Endothelial cell of umbilical vein (primary cell): Measurements from ENCODE around the gene ADGRG7. TPM values are rescaled to one million over a fixed set of nuclear protein-coding genes. Genes with fewer than 3 reads are reported as not detected.

Experiments used
- BruUV-seq: library from RNA; stranded (reverse); fragments of 400-500 nt; replicated peaks from 2 replicates; lab custom pipeline; 2021; lab: Mats Ljungman, UMichigan
- CTCF ChIA-PET: fragments of 300-600, 350-600 bp; sonication (Branson Sonifier 250); formaldehyde crosslinking; loops from one replicate; lab custom pipeline; 2021; ENCODE audit warnings: antibody characterized with exemption, inconsistent platforms; lab: Charles Lee
- POLR2A ChIA-PET: fragments of 300-600, 350-600 bp; sonication (Branson Sonifier 250); formaldehyde crosslinking; loops from one replicate; lab custom pipeline; 2021; ENCODE audit warnings: antibody characterized with exemption, inconsistent platforms; lab: Charles Lee
- DNase-seq: peaks from one replicate; pipeline ENCODE4 v3.0.0-alpha.2; 2011; ENCODE audit warnings: low read depth, low spot score
- FAIRE-seq: peaks from 2 replicates; lab custom pipeline; 2011; peaks lifted over from hg19 to GRCh38; lab: Jason Lieb, UNC
- H2AFZ ChIP-seq: 2 replicates; pipeline ENCODE4 v1.6.0; 2012; ENCODE audit warnings: low read depth, low read length, control low read depth, inconsistent platforms
- H3K27ac ChIP-seq: 2 replicates; pipeline ENCODE4 v1.5.1; 2011; ENCODE audit warnings: low read depth, mild to moderate bottlenecking, control low read depth, low read length, moderate library complexity; ENCODE audit not compliant: insufficient read depth
- H3K27me3 ChIP-seq, 2 experiments: 2 replicates each; pipeline versions ENCODE4 v1.6.0 to v1.6.1; 2011; ENCODE audit warnings: low read length in 2 of 2, mixed read lengths in 1 of 2; ENCODE audit not compliant: control insufficient read depth in 2 of 2, insufficient read depth in 2 of 2
- H3K36me3 ChIP-seq, 2 experiments: 2 replicates in 1 of 2; 3 replicates in 1 of 2; pipeline ENCODE4 v1.5.1; 2011; ENCODE audit warnings: low read length in 2 of 2, mild to moderate bottlenecking in 1 of 2, moderate library complexity in 1 of 2; ENCODE audit not compliant: control insufficient read depth in 2 of 2, insufficient read depth in 2 of 2; ENCODE audit errors: extremely low read depth in 1 of 2
- H3K4me1 ChIP-seq: 3 replicates; pipeline ENCODE4 v1.5.1; 2011; ENCODE audit warnings: mild to moderate bottlenecking, low read length; ENCODE audit not compliant: control insufficient read depth, insufficient read depth; ENCODE audit errors: extremely low read depth
- H3K4me2 ChIP-seq: 2 replicates; pipeline ENCODE4 v1.6.1; 2011; ENCODE audit warnings: low read length, control low read depth, mixed read lengths; ENCODE audit not compliant: insufficient read depth
- H3K4me3 ChIP-seq, 3 experiments: fragments of 200-600 bp in 1 of 3; sonication (generic), shearing (Covaris generic) in 1 of 3; replicated peaks in 1 of 3; 2 replicates each; pipeline ENCODE4 v1.5.1; 2011 to 2016; ENCODE audit warnings: control low read depth in 3 of 3, low read length in 3 of 3, mild to moderate bottlenecking in 2 of 3, inconsistent platforms in 1 of 3, low read depth in 1 of 3, moderate library complexity in 1 of 3; ENCODE audit not compliant: insufficient read depth in 1 of 3
- H3K79me2 ChIP-seq: 2 replicates; pipeline ENCODE4 v1.6.0; 2012; ENCODE audit warnings: low read length, inconsistent platforms; ENCODE audit not compliant: control insufficient read depth, insufficient read depth
- H3K9ac ChIP-seq: replicated peaks from 2 replicates; pipeline ENCODE3; 2011; ENCODE audit warnings: low read length, control low read depth; ENCODE audit not compliant: insufficient read depth; ENCODE audit errors: extremely low read depth
- H3K9me1 ChIP-seq: replicated peaks from 3 replicates; pipeline ENCODE4 v1.6.0; 2011; ENCODE audit warnings: mild to moderate bottlenecking, low read length; ENCODE audit not compliant: control insufficient read depth, insufficient read depth; ENCODE audit errors: extremely low read depth
- H3K9me3 ChIP-seq: replicated peaks from 2 replicates; pipeline ENCODE4 v1.5.1; 2012; ENCODE audit warnings: low read length, inconsistent platforms; ENCODE audit not compliant: control insufficient read depth, insufficient read depth
- H4K20me1 ChIP-seq: replicated peaks from 2 replicates; pipeline ENCODE3; 2011; ENCODE audit warnings: mild to moderate bottlenecking, low read length; ENCODE audit not compliant: control insufficient read depth, insufficient read depth; ENCODE audit errors: extremely low read depth
- EZH2 ChIP-seq: IDR thresholded peaks from 2 replicates; pipeline ENCODE4 v1.6.1; 2012; ENCODE audit warnings: borderline replicate concordance, low read depth, mild to moderate bottlenecking, moderate library complexity, low read length, inconsistent platforms; ENCODE audit not compliant: severe bottlenecking
- FOS ChIP-seq: IDR thresholded peaks from 2 replicates; pipeline ENCODE4 v1.6.1; 2011; ENCODE audit warnings: mild to moderate bottlenecking, low read length, moderate library complexity, borderline replicate concordance; ENCODE audit not compliant: insufficient read depth
- GATA2 ChIP-seq: IDR thresholded peaks from 2 replicates; pipeline ENCODE4 v1.7.0; 2011; ENCODE audit warnings: low read depth, mild to moderate bottlenecking, moderate library complexity, mixed read lengths, low read length; ENCODE audit not compliant: insufficient read length, insufficient read depth
- JUN ChIP-seq: IDR thresholded peaks from 2 replicates; pipeline ENCODE4 v1.6.1; 2011; ENCODE audit warnings: borderline replicate concordance, low read depth; ENCODE audit not compliant: insufficient read length, insufficient read depth
- MYC ChIP-seq: IDR thresholded peaks from one replicate; pipeline ENCODE4 v1.6.1; 2011; ENCODE audit warnings: mild to moderate bottlenecking, low read depth, low read length
- POLR2A ChIP-seq: IDR thresholded peaks from 2 replicates; pipeline ENCODE4 v1.6.1; 2012; ENCODE audit warnings: low read depth, mild to moderate bottlenecking, control low read depth, low read length
- POLR2AphosphoS5 ChIP-seq: IDR thresholded peaks from 2 replicates; pipeline ENCODE4 v1.6.1; 2012; ENCODE audit warnings: low read depth, mild to moderate bottlenecking, control low read depth, low read length, moderate library complexity; ENCODE audit not compliant: insufficient read depth
- dilution Hi-C: fragments of 300-500 bp; cut with MboI; formaldehyde crosslinking; loops from one replicate; pipeline ENCODE4 v1.15.0; 2019; ENCODE audit warnings: low sequenced_read_pairs; ENCODE audit not compliant: extremely low pct_ligation_motif_present
- intact Hi-C: fragments of 100-400 bp; cut with micrococcal nuclease; formaldehyde crosslinking; loops from one replicate; pipeline ENCODE4 v1.10.0; 2022
- polyA plus RNA-seq, 4 experiments: library from polyadenylated mRNA; depleted of rRNA in 3 of 4; stranded (reverse) in 3 of 4; unstranded in 1 of 4; fragments of >200 nt; gene quantifications; 2 replicates each; pipeline versions ENCODE4 v1.2.1 to v1.2.3, GENCODE V29; 2011 to 2012; ENCODE audit warnings: missing spikeins in 1 of 4
- total RNA-seq: library from RNA; stranded (reverse); gene quantifications from 2 replicates; pipeline ENCODE4 v1.2.3, GENCODE V29; 2021
- TF ChIP-seq, protein P1 (sequence below), 2 donors: IDR thresholded peaks; 1 replicate in 1 of 2; 2 replicates in 1 of 2; pipeline ENCODE4 v1.5.1; 2011; ENCODE audit warnings: low read length in 2 of 2, mild to moderate bottlenecking in 2 of 2, moderate library complexity in 2 of 2, control low read depth in 1 of 2, inconsistent platforms in 1 of 2, low read depth in 1 of 2; ENCODE audit not compliant: insufficient read depth in 1 of 2; ENCODE audit errors: extremely low read depth in 1 of 2
- TF ChIP-seq, protein P2 (sequence below): IDR thresholded peaks from 2 replicates; pipeline ENCODE4 v1.6.1; 2011; ENCODE audit not compliant: insufficient read depth, insufficient read length

ADGRG7 gene
- total and polyA plus RNA-seq, 2 donors (not counting 3 experiments of a cell fraction or from before 2014, with no cell fraction given): not detected

DNA sequence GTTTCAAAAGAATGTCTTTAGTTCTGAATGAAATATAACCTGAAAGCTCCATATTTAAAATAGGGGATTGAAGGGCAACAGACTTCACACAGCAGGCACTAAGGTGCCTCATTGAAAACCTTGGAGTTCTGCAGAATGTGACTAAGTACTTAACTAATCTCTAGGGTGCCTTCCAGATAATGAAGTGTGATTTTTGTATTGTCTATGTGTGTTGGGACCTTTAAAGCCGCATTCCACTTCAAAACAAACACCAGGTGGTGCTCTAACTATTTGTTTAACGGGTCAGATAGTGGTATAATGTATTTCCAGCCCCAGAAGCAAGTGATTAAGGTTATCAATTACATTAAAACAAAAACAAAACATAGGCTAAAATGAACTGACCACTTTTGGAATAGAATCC, 127.9 kb downstream of the ADGRG7 start:
- Histone ChIP-seq H3K4me1 (no peaks in the 10 kb centered on the region), H4K20me1 (peaks cover 3% of the 10 kb centered on the region), H3K9me3 (no peaks in the 10 kb centered on the region), H3K4me2 (no peak overlapping the region), H3K27ac (no peak overlapping the region), H3K27me3 (no peaks in the 10 kb centered on the region), H3K4me3 (no peak overlapping the region), H3K79me2 (peaks cover 34% of the 10 kb centered on the region), H3K9me1 (no peaks in the 10 kb centered on the region), H3K36me3 (peaks cover 9 to 41% of the 10 kb centered on the region in 2 experiments), H3K9ac (no peak overlapping the region), H2AFZ (no peak overlapping the region)
- ChIA-PET CTCF (interaction anchor here (0.9 to 5.2 kb wide), 6 partner anchors 11 to 645 kb away, joined by 3 to 47 read pairs (median 8); no protein-coding TSS in a partner anchor), POLR2A (no interaction called here)
- DNase-seq (peak; percentile 48), FAIRE-seq (no peak)
- intact Hi-C loops (loop anchor here (1.0 to 2.0 kb wide), 2 partner anchors 459 to 645 kb away; no protein-coding TSS in a partner anchor), dilution Hi-C loops (no loop called here)
- TF ChIP-seq, protein P1, sequence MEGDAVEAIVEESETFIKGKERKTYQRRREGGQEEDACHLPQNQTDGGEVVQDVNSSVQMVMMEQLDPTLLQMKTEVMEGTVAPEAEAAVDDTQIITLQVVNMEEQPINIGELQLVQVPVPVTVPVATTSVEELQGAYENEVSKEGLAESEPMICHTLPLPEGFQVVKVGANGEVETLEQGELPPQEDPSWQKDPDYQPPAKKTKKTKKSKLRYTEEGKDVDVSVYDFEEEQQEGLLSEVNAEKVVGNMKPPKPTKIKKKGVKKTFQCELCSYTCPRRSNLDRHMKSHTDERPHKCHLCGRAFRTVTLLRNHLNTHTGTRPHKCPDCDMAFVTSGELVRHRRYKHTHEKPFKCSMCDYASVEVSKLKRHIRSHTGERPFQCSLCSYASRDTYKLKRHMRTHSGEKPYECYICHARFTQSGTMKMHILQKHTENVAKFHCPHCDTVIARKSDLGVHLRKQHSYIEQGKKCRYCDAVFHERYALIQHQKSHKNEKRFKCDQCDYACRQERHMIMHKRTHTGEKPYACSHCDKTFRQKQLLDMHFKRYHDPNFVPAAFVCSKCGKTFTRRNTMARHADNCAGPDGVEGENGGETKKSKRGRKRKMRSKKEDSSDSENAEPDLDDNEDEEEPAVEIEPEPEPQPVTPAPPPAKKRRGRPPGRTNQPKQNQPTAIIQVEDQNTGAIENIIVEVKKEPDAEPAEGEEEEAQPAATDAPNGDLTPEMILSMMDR (IDR thresholded peaks at IDR 0.05; ENCODE audit: extremely low read depth in 1 of 2, insufficient read depth in 1 of 2, low read depth in 1 of 2, low read length in 2 of 2): peak; percentile 19 to 36
- TF ChIP-seq EZH2: no peak
- BruUV-seq: no TSS peak

DNA sequence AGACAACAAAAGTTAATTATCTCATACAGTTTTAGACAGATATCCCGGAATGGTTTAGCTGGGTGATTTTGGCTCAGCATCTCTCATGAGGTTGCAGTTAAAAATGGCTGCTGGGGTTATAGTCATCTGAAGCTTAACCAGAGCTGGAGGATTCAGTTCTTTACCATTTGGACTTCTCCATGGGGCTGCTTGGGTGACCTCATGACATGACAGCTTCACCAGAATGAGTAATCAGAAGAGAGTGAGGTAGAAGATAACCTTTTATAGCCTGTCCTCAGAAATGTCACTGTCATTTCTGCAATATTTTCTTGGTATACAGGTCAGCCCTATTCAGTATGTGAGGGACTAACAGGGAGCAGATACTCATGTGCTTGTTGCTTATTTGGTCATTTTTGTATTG, 130.8 kb downstream of the ADGRG7 start:
- ChIA-PET CTCF (interaction anchor here (1.3 to 5.2 kb wide), 5 partner anchors 10 to 642 kb away, joined by 3 to 47 read pairs (median 9); no protein-coding TSS in a partner anchor), POLR2A (no interaction called here)
- Histone ChIP-seq H4K20me1 (peaks cover 3% of the 10 kb centered on the region), H3K4me1 (no peaks in the 10 kb centered on the region), H3K9ac (no peak overlapping the region), H3K4me3 (no peak overlapping the region), H3K27me3 (no peaks in the 10 kb centered on the region), H3K27ac (no peak overlapping the region), H3K79me2 (peaks cover 11% of the 10 kb centered on the region), H3K9me3 (no peaks in the 10 kb centered on the region), H2AFZ (no peak overlapping the region), H3K9me1 (no peaks in the 10 kb centered on the region), H3K36me3 (peaks cover 7 to 42% of the 10 kb centered on the region in 2 experiments), H3K4me2 (no peak overlapping the region)
- FAIRE-seq (no peak), DNase-seq (no peak)
- intact Hi-C loops: loop anchor here (10.0 kb wide), 1 partner anchor 255 kb away; the partner anchor contains the start of gene ABI3BP
- dilution Hi-C loops: no loop called here
- TF ChIP-seq, protein P1 (IDR thresholded peaks at IDR 0.05; ENCODE audit: extremely low read depth in 1 of 2, insufficient read depth in 1 of 2, low read depth in 1 of 2, low read length in 2 of 2): no peak
- TF ChIP-seq POLR2A: no peak
- no peak for TF ChIP-seq POLR2AphosphoS5
- TF ChIP-seq GATA2: no peak
- no peak for TF ChIP-seq FOS
- TF ChIP-seq, protein P2, sequence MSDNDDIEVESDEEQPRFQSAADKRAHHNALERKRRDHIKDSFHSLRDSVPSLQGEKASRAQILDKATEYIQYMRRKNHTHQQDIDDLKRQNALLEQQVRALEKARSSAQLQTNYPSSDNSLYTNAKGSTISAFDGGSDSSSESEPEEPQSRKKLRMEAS: no peak
- no peak for TF ChIP-seq EZH2
- TF ChIP-seq JUN: no peak
- no peak for TF ChIP-seq MYC
- BruUV-seq: no TSS peak
